Stimulated activated CD8-positive, alpha-beta memory T cell treated with anti-CD3 and anti-CD28 coated beads, Interleukin-15, amount 100 ng/mL, for 48 hours (primary cell): Measurements from ENCODE around the gene SMPD3.

Source experiments
- DNase-seq, 2 donors: peaks; one replicate each; pipeline ENCODE4 v3.0.0-alpha.2; 2020; ENCODE audit warnings: low read depth in 2 of 2

The SMPD3 gene

DNA sequence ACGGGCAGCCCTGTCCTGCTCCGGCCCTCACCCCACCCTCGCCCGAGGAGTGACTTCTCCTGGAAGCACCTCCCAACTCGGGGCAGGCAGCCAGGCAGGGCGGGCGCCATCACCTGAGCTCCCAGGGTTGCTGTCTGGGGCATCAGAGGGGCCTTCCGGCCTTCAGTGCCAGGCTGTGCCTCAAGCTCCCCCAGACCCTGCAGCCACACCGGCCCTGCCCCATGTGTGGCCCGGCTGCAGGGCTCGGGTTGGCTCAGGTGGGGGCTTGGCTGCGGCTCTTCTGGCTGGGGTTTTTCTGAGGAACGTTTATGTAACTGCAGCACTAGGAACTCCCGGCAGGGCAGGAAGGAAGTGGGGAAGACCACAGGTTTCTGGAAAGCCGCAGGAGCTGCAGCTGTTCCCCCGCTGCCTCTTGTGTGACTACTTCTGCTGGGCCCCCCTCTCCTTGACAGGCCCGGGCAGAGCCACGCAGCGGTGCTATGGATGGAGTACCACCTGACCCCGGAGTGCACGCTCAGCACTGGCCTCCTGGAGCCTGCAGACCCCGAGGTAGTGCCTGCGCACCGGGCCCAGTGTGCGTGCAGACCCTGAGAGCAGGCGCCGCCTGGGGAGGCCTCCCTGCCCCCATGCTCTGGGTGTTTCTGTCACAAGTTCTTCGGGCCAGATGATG lies 91.9 kb downstream of the SMPD3 start:
- peak; percentile 61 to 73 for DNase-seq

DNA sequence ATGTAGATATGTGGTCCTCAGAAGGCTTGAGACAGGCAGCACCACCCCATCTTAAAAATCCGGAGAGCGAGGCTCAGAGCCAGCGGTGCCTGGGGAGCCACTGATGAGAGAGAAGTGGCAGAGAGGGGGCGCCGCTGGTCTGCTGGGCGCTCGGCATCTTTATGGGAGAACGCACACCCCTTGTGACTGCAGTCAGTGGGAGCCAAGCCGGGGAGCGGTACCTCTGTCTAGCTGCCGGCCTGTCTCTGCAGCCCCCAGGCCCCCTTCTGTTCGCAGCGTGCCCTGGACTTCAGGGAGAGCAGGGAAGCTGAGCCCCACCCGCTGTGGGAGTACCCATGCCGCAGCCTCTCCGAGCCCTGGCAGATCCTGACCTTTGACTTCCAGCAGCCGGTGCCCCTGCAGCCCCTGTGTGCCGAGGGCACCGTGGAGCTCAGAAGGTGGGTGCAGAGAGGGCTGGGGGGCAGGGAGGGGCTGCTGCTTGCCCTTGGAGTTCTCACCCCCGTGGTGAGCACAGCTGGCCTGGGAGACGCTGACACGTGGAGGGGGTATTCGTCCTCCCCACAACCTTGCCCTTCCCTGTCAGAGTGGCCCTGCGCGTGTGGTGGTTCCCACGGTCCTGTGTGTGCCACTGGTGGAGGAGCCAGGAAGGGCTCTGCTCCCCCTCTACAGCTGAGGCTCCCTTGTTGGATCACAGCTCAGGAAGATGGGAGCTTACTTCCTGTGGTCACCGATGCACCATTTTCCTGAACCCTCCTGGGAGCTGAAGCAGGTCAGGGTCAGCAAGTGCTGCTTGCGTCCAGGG lies 92.7 kb downstream of the SMPD3 start:
- no peak for DNase-seq

DNA sequence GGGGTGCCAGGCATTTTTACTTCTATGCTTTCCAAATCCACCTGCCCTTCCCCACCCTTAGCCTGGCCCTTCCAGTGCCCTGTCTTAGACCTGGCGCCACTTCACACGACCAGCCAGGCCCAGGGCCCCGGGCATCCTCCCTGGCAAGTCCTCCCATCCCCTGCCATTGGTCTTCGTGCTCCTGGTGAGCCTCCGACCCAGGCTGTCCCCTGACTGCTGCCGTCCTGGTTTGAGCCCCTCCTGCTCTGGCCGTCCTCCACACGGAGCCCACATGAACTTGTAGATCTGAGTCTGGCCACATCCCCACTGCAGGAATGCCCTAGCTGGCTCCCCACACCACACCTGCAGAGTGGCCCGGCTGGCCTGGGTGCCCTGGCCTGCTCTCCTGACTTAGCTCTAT lies 93.5 kb downstream of the SMPD3 start:
- no peak for DNase-seq

DNA sequence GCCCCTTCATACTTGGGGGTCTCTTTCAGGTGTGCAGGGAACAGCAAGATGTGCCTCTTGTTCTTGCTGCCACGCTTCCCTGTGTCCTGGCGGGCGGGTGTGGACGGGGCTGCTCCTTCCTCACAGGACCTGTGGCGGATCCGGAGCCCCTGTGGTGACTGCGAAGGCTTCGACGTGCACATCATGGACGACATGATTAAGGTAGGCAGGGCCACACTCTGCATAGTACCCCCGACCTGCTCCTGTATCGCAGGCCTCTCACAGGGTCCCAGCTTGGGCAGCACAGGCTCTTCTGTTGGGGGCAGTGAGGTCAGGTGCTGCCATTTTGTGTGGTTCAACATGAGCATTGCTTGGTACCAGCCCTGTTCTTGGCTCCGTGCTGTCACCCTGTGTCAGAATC lies 94.9 kb downstream of the SMPD3 start:
- DNase-seq: no peak

DNA sequence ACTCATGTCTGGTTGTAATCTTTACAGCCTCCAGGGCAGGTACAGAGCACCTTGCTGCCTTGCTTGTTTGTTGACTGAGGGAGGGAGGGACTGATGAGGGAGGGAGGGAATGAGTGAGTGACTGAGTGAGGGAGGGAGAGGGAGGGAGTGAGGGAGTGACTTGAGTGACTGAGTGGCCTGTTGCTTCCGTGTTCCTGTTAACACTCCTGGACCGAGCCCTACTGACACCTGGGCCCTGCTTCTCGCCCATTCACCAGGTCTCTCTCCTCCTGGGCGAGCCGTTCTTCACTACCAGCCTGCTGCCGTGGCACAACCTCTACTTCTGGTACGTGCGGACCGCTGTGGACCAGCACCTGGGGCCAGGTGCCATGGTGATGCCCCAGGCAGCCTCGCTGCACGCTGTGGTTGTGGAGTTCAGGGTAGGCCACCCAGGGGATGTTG lies 96.3 kb downstream of the SMPD3 start:
- no peak for DNase-seq

DNA sequence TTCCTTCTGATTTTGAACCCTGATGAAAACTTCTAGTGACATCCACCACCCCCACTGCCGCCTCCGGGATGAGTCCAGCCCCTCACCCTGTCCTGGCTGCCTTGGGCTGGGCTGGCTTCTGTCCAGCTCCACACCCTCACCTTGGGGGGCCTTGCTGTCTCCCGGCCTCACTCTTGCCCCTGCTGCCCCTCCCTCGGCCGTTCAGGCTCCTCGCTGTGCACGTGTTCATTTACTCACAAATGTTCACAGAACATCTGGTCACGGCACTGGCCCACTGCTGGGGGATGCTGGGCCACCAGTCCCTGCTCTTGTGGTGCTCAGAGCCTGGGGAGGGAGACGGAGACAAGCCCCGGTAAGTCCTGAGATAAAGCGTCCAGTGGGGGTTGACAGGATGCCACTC lies 96.8 kb downstream of the SMPD3 start:
- DNase-seq: no peak

DNA sequence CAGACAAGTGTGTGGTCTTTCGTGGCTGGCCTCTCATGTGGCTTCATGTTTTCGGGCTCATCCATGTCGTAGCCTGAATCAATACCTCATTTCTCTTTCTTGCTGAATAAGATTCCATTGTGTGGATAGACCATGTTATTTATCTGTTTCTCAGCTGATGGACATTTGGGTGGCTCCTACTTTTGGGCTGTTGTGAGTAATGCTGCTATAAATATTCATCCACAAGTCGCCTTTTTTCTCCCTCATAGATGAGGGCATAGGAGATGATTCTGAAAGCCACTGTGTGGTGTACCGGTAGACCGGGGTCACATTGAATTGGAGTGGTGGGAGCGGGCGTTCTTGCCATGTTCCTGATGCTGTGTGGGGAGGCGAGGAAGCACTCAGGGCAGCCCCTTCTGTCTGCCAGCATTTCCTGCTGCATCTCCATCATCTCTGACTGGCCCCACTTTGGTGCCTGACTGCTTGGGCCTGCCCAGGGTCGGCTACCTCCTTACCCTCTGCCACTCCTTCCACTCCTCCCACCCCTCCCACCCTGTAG lies 97.4 kb downstream of the SMPD3 start:
- no peak for DNase-seq

DNA sequence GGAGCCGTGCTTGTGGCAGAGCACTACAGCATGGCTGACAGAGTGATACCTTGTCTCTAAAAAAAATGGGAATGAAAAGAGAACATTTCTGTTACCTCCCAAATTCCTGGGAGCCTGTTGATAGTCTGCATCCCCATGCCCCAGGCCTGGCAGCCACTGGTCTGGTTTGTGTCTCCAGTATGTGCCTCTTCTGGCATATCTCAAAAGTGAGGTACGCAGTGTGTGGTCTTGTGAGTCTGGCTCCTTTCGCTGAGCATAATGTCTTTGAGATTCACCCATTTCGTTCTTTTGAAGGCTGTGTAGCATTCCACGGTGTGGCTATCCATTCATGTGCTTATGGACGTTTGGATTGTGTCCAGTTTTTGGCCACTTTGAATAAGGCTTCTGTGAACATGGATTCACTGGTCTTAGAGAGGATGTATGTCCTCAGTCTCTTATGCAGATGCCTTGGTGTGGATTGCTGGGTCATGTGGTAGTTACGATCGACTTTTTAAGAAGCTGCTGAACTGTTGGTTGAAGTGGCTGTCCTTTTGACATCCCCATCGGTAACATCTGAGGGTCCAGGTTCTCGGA lies 98.4 kb downstream of the SMPD3 start:
- no peak for DNase-seq

DNA sequence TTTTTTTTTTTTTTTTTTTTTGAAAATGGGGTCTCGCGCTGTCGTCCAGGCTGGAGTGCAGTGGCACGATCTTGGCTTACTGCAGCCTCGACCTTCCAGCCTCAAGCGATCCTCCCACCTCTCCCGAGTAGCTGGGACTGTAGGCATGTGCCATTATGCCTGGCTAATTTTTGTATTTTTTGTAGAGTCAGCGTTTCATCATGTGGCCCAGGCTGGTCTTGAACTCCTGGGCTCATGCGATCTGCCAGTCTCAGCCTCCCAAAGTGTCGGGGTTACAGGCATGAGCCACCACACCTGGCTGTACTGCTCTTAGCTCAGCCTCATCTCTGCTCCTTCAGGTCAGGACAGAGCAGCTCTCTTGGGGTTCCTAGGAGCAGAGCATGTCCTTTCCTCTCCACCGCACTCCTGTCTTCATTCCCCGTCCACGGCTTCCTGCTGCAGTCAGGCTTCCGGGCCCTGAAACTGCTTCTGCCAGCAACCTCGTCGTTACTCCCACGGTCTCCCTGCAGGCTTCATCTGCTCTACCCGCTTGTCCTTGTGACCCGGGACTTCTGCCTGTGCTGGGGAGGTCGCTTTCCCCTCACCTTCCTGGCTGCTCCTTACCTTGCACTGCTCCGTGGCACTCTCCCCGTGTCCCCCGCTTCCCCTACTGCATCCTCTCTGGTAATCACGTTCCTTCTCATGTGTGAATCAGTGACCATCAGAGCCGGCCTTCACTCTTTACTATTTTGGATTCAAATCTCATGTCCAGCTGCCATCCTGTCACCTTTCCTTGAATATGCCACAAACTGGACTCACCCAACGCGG lies 99.5 kb downstream of the SMPD3 start:
- no peak for DNase-seq

DNA sequence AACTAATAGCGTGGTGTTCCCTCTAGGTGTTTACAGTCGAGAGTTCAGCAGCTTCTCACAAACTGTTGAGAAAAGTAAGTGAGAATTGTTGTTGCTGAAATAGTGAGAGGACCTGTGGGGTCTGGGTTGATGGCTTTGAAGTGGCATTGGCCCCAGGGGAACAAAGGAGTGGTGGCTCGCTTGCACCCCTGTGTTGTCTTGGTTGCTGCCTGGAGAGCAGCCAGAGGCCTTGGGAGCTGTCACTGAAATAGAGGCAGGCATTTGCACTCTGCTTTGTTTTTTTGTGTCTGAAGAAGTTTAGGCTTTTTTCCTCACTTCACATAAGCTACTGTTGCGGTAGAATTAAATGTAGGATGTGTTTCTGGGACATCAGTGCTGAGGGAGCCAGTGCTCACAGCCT lies 100.7 kb downstream of the SMPD3 start:
- DNase-seq: no peak

DNA sequence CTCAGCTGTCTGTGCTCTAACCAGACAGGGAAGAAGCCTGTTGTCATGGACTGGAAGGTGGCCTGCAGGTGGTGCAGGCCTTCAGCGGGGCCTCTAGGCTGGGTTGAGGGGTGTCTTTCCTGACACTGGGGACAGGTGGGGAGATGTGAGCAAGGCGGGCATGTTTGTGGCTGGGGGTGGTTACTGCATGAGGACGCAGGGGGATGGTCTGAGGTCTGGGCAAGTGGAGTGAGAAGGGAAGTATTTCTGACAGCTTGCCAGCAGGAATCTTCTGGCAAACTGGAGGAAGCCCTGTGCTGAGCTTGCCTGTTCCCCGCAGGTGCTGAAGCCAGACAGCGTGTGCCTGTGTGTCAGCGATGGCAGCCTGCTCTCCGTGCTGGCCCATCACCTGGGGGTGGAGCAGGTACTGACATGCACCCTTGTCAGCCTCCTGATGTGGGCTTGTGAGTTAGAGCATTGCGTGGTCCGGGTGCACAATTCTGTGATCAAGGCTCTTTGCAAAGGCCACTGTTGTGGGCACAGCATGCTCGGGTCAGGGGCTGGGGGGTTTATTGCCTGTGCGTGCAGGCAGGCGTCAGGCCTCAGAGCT lies 101.3 kb downstream of the SMPD3 start:
- no peak for DNase-seq

DNA sequence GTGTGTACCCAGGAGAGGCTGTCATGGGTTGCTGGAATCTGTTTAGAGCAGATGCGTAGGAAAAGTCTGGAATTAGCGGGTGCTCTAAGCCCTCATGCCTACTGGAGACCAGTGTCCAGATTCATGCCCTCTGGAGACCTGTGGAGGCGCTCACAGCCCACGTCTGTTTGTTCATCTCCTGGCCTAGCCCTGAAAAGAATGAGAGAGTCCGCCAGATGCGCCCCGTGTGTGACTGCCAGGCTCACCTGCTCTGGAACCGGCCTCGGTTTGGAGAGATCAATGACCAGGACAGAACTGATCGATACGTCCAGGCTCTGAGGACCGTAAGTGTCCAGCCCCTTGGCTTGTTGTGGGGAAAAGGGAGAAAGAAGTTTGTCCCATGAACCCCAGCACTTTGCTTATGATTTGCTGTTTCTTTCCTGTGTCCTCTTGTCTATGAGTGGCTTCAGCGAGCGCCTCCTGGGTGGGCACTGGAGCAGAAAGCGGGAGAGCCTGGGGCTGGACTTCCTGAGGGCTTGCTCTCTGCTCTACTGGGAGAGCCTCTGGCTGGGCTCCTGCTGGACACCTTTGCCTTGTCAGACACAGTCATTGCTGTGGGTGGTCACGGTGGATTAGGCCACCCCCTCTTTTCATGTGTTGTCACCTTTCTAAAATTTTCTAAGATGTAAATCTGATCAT lies 102.2 kb downstream of the SMPD3 start:
- DNase-seq: no peak

DNA sequence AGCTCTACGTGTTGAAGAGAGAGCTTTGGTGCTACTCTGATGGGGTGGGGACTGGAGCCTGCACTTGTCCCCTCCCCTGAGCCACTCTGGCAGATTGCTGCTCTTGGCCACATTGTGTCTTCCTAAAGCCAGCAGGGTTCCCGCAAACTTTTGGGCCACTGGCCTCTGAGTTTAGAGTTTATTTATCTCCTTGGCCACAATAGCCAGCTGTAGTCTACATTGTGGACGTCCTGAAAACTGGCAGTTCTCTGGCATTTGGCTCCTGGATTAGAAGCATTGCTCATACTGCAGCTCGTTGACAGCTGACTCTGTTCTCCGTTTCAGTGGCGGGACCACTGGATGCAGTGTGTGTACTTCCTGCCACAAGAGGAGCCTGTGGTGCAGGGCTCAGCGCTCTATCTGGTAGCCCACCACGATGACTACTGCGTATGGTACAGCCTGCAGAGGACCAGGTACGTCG lies 102.9 kb downstream of the SMPD3 start:
- DNase-seq: peak in 1 of 2 donors; percentile 28

DNA sequence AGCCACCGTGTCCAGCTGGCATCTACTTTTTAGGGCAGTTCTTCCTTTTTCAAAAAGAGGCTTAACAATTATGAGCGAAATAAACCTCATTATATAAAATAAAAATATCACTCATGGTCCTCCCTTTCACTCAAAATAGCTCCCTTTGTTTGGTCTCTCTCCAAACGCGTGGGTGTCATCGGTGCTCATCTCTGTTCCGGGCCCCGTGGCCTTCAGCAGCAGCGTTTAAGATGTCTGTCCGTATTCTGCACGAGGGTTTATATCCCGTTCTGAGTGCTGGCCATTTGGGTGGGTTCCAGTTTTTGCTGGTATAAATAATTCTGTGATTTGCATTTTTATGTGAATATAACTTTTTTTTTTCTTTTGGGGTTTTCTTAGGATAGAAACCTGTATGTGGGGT lies 104.1 kb downstream of the SMPD3 start:
- DNase-seq: no peak

DNA sequence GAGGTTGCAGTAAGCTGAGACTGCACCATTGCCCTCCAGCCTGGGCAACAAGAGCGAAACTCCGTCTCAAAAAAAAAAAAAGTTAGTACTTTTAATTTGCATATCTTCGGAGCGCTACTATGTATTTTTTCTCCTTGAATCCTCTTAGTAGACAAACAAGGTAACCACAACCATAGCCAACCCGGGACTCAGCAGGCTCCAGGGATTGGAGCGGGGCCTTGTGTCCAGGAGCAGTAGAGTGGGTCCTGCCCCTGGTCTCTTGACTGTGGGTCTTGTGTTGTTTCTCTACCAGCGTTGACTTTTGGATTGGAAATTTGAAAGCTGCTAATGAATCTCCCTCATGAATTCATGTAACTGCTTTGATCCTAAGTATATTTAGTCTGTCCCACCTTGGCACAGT lies 105.2 kb downstream of the SMPD3 start:
- no peak for DNase-seq

DNA sequence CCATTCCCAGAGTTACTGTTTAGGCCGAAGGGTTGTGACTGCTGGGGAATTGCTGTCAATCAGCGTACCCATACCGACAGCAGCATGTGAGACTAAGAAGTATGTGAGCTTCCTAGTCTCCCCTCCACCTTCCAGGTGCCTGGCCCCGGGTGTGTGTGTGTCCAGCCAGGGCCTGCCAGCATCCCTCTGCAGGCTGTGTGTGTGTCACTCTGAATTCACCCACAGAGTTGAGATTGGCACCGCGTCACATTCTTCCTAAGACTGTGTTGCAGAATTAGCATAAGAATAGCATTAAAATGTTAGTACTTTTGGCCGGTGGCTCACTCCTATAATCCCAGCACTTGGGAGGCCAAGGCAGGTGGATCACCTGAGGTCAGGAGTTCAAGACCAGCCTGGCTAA lies 105.7 kb downstream of the SMPD3 start:
- no peak for DNase-seq

DNA sequence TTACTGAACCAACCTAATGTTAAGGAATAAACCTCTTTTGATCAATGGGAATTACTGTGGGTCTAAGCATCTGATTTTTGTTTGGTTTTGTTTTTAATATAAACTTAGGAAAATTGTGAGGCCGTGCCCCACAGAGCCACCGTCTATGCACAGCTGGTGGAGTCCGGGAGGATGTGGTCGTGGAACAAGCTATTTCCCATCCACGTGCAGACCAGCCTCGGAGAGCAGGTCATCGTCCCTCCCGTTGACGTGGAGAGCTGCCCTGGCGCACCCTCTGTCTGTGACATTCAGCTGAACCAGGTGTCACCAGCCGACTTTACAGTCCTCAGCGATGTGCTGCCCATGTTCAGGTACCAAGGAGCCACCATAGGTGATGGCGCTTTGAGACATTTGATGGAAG lies 109.1 kb downstream of the SMPD3 start:
- DNase-seq: no peak

DNA sequence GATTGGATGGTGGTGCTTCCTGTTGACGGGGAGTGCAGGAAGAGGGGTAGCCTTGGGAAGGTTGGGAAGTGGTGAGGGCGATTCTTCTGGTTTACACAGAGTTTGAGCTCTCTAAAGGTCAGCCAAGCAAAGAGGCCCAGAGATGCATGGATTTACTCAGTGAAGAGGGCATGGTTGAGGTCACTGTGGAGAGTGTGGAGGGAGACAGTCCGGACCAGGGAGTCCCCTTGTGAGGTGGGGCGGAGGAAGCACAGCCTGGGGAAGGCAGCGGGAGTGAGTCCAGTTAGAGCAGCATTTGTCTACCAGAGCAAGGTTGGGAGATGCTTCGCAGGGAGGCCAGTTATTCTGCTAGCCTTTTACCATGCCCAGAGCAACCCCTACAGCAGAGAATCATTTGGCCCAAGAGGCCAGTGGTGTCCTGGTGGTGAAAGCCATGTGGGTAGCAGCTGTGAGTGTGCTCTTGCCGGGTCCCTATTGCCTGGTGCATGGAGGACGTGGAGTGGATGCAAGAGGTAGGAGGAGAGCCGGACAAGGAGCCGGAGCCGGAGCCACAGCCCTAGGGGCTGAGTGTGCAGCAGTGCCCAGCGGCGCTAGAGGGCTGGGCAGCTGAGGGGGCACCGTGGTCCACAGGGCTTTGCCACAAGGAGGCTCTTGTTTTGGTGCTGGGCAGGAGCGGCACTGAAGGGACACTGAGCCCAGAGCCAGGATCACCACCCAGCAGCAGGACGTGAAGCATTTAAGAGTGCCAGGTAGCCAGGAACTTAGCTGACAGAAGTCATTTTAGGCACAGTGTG lies 109.8 kb downstream of the SMPD3 start:
- DNase-seq: no peak

DNA sequence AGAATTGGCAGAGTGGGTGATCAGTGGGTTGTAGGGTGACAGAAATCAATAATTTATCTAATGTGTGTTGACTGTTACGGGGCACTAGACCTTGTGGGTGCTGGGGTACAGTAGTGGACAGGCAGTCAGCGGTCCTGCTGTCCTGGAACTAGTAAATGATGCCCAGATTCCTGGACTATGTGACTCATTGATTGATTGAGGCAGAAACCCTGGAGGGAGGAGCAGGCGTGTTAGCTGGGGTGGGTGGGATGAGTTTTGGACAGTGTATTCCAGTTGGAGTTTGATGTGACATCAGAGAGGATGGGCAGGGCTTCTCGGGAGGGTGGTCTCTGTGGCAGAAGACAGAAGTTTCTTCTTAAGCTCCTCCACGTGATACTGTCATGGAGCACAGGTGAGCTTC lies 113.1 kb downstream of the SMPD3 start:
- DNase-seq: no peak
